C4-2B (cell line): ENCODE data around the gene LIF.

ENCODE experiments used
- H3K27ac ChIP-seq: fragments of 450-650 bp; 2 replicates; pipeline ENCODE4 v1.5.1; 2017
- CTCF ChIP-seq: fragments of 450-650 bp; conservative IDR thresholded peaks from 2 replicates; pipeline ENCODE4 v1.5.1; 2017; ENCODE audit warnings: mild to moderate bottlenecking
- ZFX ChIP-seq: fragments of 450-650 bp; IDR thresholded peaks from 2 replicates; pipeline ENCODE4 v1.6.1; 2017

Gene LIF

DNA sequence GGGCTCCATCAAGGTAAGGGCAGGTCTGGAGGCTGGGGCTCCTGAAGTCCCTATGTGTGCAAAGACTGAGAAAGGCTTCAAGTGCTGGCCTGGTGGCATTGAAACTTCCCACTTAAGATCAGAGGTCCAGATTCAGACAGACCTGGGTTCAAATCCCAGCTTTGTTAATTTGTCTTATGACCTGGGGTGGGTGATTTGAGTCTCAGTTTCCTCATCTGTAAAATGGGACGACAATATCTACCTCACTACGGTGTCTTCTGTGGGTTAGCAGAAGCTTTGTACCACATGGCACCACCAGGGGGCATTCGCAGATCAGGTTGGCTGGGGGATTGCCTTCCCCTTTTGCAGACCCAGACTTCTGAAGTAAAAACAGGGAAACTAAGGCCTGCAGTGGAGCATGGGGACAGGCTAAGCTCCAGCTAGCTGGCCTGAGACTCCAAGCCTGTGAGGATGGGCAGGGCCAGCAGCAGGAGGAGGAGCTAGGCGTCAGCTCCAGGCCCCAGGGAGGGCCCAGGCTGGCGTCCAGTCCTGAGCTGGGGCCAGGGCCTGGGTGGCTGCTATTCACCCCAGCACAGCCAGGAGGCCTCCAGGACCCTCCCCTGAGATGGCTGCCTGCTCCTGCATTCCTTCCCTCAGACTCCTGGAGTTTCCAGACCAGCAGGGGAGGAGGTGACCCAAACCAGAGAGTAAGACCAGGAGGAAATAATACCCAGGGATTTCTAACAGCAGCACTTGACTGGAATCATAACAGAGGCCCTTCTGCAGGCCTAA lies 41.3 kb upstream of the LIF start:
- H3K27ac ChIP-seq = peak overlapping the region; percentile 70
- no peak for TF ChIP-seq ZFX
- TF ChIP-seq CTCF = peak; percentile 76

GRCh38 chr22:30286813-30287647 lies 40.5 kb upstream of the LIF start:
- TF ChIP-seq ZFX (no peak), CTCF (peak; percentile 93)
- H3K27ac ChIP-seq = no peak overlapping the region

DNA sequence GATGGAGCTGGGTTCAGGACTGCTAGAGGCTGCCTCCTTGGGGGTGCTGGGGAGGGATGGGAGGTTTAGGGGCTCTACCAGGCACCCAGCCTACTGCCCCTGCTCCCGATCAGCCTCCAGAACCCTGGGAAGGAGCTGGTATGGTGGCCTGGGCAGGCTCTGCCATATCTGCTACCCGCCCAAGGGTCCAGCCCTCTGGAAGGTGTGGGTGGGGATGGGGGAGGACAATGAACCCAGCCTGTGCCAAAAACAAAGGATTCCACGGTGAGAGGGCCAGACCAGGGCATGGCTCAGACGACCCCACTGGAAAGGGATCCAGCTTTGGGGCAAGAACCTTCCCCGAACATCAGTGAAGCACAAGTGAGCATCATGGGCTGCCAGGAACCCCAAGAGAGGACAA lies 39.8 kb upstream of the LIF start:
- TF ChIP-seq CTCF (no peak), ZFX (no peak)

DNA sequence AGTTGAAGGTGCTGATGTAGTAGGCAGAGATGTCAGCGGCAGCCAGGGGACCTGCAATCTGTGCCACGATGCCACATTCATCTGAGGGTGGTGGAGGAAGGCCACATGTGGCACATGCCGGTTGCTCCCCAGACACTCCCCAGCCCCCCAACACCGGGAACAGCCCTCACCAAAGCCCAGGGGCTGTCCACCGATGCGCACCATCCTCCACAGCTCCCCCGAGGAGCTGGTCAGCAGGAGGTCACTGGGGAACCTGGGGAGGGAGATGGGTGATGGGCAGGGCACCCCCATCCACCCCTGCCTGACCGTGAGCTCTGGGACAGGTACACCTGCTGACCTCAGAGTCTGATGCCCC lies 39.3 kb upstream of the LIF start:
- H3K27ac ChIP-seq = no peak overlapping the region
- TF ChIP-seq ZFX = no peak
- TF ChIP-seq CTCF = no peak

More for the DNA sequence above, 39.8 kb upstream of the LIF start:
- H3K27ac ChIP-seq = no peak overlapping the region

GRCh38 chr22:30285176-30285845 lies 38.8 kb upstream of the LIF start:
- no peak overlapping the region for H3K27ac ChIP-seq
- TF ChIP-seq ZFX (no peak), CTCF (no peak)

- no peak overlapping the region for H3K27ac ChIP-seq
- no peak for TF ChIP-seq CTCF
- TF ChIP-seq ZFX = no peak
Observed at GRCh38 chr22:30284666-30285065, 38.1 kb upstream of the LIF start.

GRCh38 chr22:30284172-30284571 lies 37.6 kb upstream of the LIF start:
- no peak overlapping the region for H3K27ac ChIP-seq
- no peak for TF ChIP-seq ZFX
- no peak for TF ChIP-seq CTCF
